ENCODE measurements around the gene SNX25.

DNA sequence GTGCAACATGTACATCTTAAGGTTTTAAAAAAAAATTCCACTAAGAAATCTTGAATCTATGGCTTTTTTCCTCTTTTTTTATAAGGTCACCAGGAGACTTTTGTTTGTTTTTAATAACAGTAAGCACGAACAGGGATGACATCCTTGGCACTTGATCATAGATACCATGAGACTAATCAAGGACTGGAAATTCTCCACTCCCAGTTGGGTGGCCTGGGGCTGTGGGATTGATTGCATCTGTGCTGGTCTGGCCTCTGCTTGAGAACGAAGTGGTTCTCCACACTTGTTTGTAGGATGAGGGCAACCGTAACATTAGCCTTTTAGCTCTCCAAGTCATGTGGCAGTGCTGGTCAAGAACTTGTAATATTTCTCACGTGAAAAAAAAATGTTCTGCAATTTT is 35.4 kb downstream of the SNX25 start:
- TF ChIP-seq ZNF70 (CRISPR knock-in tag; IDR thresholded peaks at IDR 0.05) (no peak), RARB (CRISPR knock-in tag; IDR thresholded peaks at IDR 0.05) (no peak), BACH2 (CRISPR knock-in tag; IDR thresholded peaks at IDR 0.05; ENCODE audit: borderline replicate concordance) (no peak), SNAI2 (CRISPR knock-in tag; IDR thresholded peaks at IDR 0.05) (no peak)
- TF ChIP-seq, protein P1, sequence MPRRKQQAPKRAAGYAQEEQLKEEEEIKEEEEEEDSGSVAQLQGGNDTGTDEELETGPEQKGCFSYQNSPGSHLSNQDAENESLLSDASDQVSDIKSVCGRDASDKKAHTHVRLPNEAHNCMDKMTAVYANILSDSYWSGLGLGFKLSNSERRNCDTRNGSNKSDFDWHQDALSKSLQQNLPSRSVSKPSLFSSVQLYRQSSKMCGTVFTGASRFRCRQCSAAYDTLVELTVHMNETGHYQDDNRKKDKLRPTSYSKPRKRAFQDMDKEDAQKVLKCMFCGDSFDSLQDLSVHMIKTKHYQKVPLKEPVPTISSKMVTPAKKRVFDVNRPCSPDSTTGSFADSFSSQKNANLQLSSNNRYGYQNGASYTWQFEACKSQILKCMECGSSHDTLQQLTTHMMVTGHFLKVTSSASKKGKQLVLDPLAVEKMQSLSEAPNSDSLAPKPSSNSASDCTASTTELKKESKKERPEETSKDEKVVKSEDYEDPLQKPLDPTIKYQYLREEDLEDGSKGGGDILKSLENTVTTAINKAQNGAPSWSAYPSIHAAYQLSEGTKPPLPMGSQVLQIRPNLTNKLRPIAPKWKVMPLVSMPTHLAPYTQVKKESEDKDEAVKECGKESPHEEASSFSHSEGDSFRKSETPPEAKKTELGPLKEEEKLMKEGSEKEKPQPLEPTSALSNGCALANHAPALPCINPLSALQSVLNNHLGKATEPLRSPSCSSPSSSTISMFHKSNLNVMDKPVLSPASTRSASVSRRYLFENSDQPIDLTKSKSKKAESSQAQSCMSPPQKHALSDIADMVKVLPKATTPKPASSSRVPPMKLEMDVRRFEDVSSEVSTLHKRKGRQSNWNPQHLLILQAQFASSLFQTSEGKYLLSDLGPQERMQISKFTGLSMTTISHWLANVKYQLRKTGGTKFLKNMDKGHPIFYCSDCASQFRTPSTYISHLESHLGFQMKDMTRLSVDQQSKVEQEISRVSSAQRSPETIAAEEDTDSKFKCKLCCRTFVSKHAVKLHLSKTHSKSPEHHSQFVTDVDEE (CRISPR knock-in tag; IDR thresholded peaks at IDR 0.05), result 0 out of 2 replicates have a peak, but pooled peaks have one; percentile 13
